Gastroesophageal sphincter (tissue), 4 donors: ENCODE results near the gene CCDC92. TPM values are rescaled to one million over a fixed set of nuclear protein-coding genes. Genes with fewer than 3 reads are reported as not detected.

Experiments used
- ATAC-seq: fragments of 150-250 bp; one replicate; pipeline ENCODE4 v1.9.1; 2016; ENCODE audit warnings: mild to moderate bottlenecking, moderate library complexity
- H3K27ac ChIP-seq, 4 donors: fragments of 200-600 bp; sonication (generic) in 3 of 4; 1 replicate in 3 of 4; 2 replicates in 1 of 4; pipeline ENCODE4 v1.5.1; 2016 to 2019
- H3K27me3 ChIP-seq: fragments of 200-600 bp; sonication (generic); one replicate; pipeline ENCODE4 v1.5.1; 2019
- H3K36me3 ChIP-seq, 2 donors: fragments of 200-600 bp; sonication (generic); one replicate each; pipeline ENCODE4 v1.5.1; 2019; ENCODE audit warnings: control low read depth in 1 of 2
- H3K4me1 ChIP-seq, 3 donors: fragments of 200-600 bp; sonication (generic); 1 replicate in 2 of 3; 2 replicates in 1 of 3; pipeline ENCODE4 v1.5.1; 2016 to 2019; ENCODE audit warnings: control low read depth in 2 of 3
- H3K4me3 ChIP-seq, 2 donors: fragments of 200-600 bp; sonication (generic); one replicate each; pipeline ENCODE4 v1.5.1; 2019; ENCODE audit warnings: mild to moderate bottlenecking in 1 of 2, moderate library complexity in 1 of 2
- H3K9me3 ChIP-seq, 3 donors: fragments of 200-600 bp; sonication (generic); one replicate each; pipeline ENCODE4 v1.5.1; 2017 to 2019; ENCODE audit warnings: control low read depth in 2 of 3
- EP300 ChIP-seq: sonication (generic); formaldehyde crosslinking; IDR thresholded peaks from one replicate; pipeline ENCODE4 v1.6.1; 2017; ENCODE audit warnings: antibody characterized with exemption, mild to moderate bottlenecking
- POLR2A ChIP-seq, 2 donors: fragments of 450-650 bp; IDR thresholded peaks; one replicate each; pipeline ENCODE4 v1.6.1; 2017; ENCODE audit warnings: antibody characterized with exemption in 2 of 2, mild to moderate bottlenecking in 2 of 2, moderate library complexity in 1 of 2
- POLR2AphosphoS5 ChIP-seq: sonication (generic); formaldehyde crosslinking; IDR thresholded peaks from one replicate; pipeline ENCODE4 v1.6.1; 2017; ENCODE audit warnings: antibody characterized with exemption
- WGBS, 2 donors: methylation state at CpG; one replicate each; pipeline ENCODE4 v1.1.5; 2018; ENCODE audit warnings: low coverage in 1 of 2; 5-methylcytosine and 5-hydroxymethylcytosine counted together
- total RNA-seq, 4 donors: library from RNA; depleted of rRNA; stranded (reverse); fragments of >200 nt; gene quantifications; one replicate each; pipeline ENCODE4 v1.1.0, GENCODE V29; 2016
- TF ChIP-seq, protein P1 (sequence below), 4 experiments: fragments of 200-600 bp in 2 of 4; fragments of 450-650 bp in 2 of 4; sonication (generic) in 1 of 4; IDR thresholded peaks; one replicate each; pipeline ENCODE4 v1.5.1; 2017 to 2019; ENCODE audit warnings: antibody characterized with exemption in 4 of 4, mild to moderate bottlenecking in 2 of 4, moderate library complexity in 2 of 4

The CCDC92 gene
- total RNA-seq, 4 donors from 2014 or later: 26.2 to 74.3 (median 34.2) TPM

GRCh38 chr12:123965382-123965781 lies 7.2 kb downstream of the CCDC92 start:
- Histone ChIP-seq H3K4me1 (peaks cover 0 to 25% (median 0%) of the 10 kb centered on the region in 3 donors), H3K9me3 (no peaks in the 10 kb centered on the region), H3K4me3 (no peak overlapping the region), H3K27ac (no peak overlapping the region), H3K36me3 (peaks cover 0 to 8% of the 10 kb centered on the region in 2 donors), H3K27me3 (no peaks in the 10 kb centered on the region)
- ATAC-seq: no peak
- WGBS, 2 donors: 48 to 55% methylated on average over 4 to 5 of the region's 5 CpGs
- TF ChIP-seq POLR2AphosphoS5 (no peak), POLR2A (IDR thresholded peaks at IDR 0.05) (no peak), EP300 (no peak)
- TF ChIP-seq, protein P1, sequence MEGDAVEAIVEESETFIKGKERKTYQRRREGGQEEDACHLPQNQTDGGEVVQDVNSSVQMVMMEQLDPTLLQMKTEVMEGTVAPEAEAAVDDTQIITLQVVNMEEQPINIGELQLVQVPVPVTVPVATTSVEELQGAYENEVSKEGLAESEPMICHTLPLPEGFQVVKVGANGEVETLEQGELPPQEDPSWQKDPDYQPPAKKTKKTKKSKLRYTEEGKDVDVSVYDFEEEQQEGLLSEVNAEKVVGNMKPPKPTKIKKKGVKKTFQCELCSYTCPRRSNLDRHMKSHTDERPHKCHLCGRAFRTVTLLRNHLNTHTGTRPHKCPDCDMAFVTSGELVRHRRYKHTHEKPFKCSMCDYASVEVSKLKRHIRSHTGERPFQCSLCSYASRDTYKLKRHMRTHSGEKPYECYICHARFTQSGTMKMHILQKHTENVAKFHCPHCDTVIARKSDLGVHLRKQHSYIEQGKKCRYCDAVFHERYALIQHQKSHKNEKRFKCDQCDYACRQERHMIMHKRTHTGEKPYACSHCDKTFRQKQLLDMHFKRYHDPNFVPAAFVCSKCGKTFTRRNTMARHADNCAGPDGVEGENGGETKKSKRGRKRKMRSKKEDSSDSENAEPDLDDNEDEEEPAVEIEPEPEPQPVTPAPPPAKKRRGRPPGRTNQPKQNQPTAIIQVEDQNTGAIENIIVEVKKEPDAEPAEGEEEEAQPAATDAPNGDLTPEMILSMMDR (IDR thresholded peaks at IDR 0.05): no peak

DNA sequence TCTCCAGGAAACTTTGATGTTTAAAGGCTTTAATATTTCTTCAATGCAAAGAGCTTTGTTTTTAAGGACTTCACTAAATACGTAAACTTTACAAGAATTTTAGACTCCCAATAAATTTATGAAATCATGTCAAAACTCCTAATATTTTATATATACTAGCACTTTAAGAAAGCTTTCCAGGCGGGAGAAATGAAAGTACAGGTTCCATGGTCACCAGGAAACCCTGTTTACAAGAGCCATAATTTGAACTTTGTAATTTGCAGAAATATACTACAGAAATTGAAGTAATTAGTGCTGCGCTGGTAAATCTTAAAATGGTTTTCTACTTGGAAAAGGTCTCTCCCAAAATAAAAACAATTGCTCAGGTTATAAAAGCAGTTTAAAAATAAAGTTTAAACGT lies 8.8 kb downstream of the CCDC92 start:
- 90 to 93% methylated on average over 4 of the region's 4 CpGs for WGBS, 2 donors
- Histone ChIP-seq H3K27me3 (no peaks in the 10 kb centered on the region), H3K9me3 (no peaks in the 10 kb centered on the region), H3K36me3 (peaks cover 0 to 15% of the 10 kb centered on the region in 2 donors), H3K4me3 (no peak overlapping the region), H3K27ac (no peak overlapping the region), H3K4me1 (peaks cover 0 to 10% (median 0%) of the 10 kb centered on the region in 3 donors)
- no peak for ATAC-seq
- TF ChIP-seq POLR2A (IDR thresholded peaks at IDR 0.05): no peak
- TF ChIP-seq EP300: no peak
- TF ChIP-seq, protein P1 (IDR thresholded peaks at IDR 0.05): no peak
- no peak for TF ChIP-seq POLR2AphosphoS5

- no peaks in the 10 kb centered on the region for H3K4me1 ChIP-seq
- H3K36me3 ChIP-seq: peaks cover 0 to 21% of the 10 kb centered on the region in 2 donors
- TF ChIP-seq, protein P1 (IDR thresholded peaks at IDR 0.05): no peak
- TF ChIP-seq POLR2AphosphoS5 (no peak), POLR2A (IDR thresholded peaks at IDR 0.05) (no peak), EP300 (no peak)
- H3K27ac ChIP-seq: no peak overlapping the region
- no peak overlapping the region for H3K4me3 ChIP-seq
- H3K9me3 ChIP-seq: no peaks in the 10 kb centered on the region
- ATAC-seq: no peak
- no peaks in the 10 kb centered on the region for H3K27me3 ChIP-seq
- 84 to 89% methylated on average over 5 of the region's 5 CpGs for WGBS, 2 donors
These were observed 10.1 kb downstream of the CCDC92 start for GRCh38 chr12:123962513-123962912.

- Histone ChIP-seq H3K4me3 (no peak overlapping the region), H3K27ac (no peak overlapping the region), H3K4me1 (no peaks in the 10 kb centered on the region), H3K9me3 (no peaks in the 10 kb centered on the region), H3K27me3 (no peaks in the 10 kb centered on the region), H3K36me3 (peaks cover 0 to 21% of the 10 kb centered on the region in 2 donors)
- TF ChIP-seq POLR2A (IDR thresholded peaks at IDR 0.05) (no peak), EP300 (no peak), POLR2AphosphoS5 (no peak)
- TF ChIP-seq, protein P1 (IDR thresholded peaks at IDR 0.05): no peak
- no peak for ATAC-seq
- WGBS, 2 donors: 82 to 84% methylated on average over 9 to 12 of the region's 12 CpGs
These were observed 10.9 kb downstream of the CCDC92 start for GRCh38 chr12:123961585-123962345.

DNA sequence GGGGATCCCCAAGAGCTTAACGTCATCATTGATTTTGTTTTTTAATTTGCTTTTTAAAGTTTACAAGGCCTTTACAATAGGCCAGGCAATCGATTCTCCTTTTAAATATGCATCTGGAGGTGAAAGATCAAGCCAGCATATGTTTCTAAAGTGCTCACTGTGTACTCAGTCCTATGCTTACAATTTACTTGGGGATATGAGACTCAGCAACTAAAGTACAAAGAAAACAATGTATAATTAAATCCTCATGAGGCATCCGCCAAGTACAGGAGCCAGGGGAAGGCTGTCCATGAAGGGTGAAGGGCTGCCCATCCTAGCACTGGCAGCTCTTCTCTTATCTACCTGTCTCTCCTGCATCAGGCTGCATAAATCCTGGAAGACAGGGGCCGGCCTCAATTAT lies 11.8 kb downstream of the CCDC92 start:
- no peak overlapping the region for H3K4me3 ChIP-seq
- H3K9me3 ChIP-seq: no peaks in the 10 kb centered on the region
- TF ChIP-seq POLR2A (IDR thresholded peaks at IDR 0.05): no peak
- TF ChIP-seq POLR2AphosphoS5: no peak
- TF ChIP-seq EP300: no peak
- TF ChIP-seq, protein P1 (IDR thresholded peaks at IDR 0.05): no peak
- no peaks in the 10 kb centered on the region for H3K27me3 ChIP-seq
- H3K27ac ChIP-seq: no peak overlapping the region
- WGBS, 2 donors: 74 to 83% methylated on average over 3 of the region's 4 CpGs
- ATAC-seq: no peak
- peaks cover 0 to 19% of the 10 kb centered on the region in 2 donors for H3K36me3 ChIP-seq
- no peaks in the 10 kb centered on the region for H3K4me1 ChIP-seq
